ENCODE data around the gene SLC7A1.

Gene SLC7A1

DNA sequence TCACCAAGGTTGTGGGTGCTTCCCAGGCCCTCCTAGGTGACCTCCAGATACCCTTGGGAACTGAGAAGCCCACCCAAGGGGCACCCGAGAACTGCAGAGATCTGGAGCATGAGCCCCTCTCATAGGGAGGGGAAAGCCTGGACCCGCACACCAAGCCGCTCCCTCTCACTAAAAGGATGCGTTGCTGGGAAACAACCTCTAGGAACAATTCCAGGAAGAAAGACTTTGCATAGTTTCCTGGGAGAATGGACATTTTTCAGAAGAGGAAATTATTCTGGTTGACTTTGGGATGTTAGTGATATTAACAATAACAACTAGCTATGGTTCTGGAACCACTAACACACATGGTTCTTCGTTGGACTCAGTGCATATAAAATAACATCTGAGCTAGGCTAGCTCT lies 64.6 kb downstream of the SLC7A1 start:
- no peak for DNase-seq (ENCODE audit: low read depth)

DNA sequence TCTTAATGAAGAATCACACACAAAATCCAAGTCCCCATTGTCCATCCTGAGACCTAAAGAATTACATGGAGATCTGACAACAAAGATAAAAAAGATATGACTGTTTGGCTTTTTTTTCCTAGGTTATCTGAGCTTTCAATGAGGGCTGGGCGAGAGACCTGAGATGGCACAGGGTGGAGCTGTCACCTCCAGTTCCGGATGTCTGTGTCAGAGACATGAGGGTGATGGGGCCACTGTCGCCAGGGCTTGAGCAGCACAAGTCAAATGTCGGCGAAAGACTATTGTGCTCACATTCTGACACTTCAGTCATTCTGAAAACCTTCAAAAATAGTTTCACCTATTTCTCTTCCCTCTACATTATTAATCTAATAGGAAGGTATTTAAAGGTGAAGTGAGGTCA lies 65.7 kb downstream of the SLC7A1 start:
- no peak for DNase-seq (ENCODE audit: low read depth)

DNA sequence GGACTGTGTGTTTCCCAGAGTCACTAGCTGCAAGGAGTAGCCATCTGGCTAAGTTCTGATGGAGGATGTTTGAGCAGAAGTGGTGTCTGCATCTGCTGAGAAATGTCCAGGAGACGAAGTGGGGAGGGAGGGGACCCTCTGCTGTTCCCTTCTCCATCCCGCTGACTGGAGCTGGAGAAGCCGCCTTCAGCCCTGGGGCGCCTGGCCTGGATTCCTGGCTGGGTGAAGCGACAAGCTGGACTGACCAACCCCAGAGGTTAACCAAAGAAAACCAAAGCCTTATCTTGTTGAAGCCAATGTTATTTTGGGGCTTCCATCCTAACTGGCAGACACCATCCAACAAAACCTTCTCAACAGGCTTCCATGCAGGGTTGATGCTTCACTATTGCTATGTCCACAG lies 67.6 kb downstream of the SLC7A1 start:
- no peak for DNase-seq (ENCODE audit: low read depth)

DNA sequence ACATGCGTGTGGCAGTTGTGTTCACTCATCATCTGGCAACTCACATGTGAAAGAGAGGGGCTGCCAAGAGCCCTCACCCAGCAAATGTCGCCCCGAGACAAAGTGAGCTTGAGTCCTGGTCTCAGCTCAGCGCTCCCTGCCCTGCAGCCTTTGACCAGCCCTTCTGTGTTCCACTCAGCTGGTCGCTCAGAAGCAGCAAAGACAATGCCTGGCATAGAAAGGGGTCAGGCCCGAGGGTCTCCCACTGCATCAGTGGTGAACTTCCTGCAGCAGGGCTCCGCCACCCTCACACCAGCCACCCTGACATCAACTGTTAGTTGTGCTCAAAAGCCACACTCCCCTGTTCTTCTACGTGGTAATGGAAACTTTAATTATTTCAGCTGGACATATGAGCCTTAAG lies 68.0 kb downstream of the SLC7A1 start:
- no peak for DNase-seq (ENCODE audit: low read depth)

DNA sequence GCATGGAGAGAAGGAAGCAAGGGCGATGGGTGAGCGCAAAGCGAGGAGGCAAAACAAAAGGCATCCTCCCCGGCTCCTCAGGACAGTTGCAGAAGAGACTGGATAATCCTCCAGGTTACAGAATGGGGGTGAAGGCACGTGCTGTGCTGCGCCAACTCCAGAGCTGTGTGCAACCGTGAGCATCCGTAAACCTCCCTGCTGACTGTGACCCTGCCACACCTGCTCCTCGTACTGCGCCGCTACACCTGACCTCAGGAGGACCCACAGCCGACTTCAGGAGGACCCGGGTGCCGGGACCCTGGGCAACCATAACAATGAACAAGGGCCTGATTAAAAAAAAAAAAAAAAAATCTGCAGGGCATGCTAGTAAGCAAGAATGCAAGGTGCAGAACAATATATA lies 68.7 kb downstream of the SLC7A1 start:
- DNase-seq (ENCODE audit: low read depth) = no peak

DNA sequence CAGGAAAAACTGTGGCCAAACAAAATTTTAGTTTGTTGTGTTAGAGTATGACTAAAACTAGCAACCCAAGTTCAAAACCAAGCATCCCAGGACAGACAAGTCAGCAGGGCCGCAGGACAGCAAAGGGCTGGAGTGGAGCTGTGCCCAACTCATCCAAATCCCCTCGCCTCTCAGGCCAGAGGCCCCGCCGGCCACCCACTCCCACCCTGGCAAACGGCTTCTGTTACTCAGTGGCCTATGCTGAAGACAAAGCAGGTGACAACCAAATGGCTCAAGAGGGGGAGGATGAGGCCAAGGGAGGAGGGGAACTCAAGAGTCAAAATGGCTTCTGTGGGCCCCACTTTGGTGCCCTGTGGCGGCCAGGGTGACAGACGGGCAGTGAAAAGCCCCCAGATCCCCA lies 69.7 kb downstream of the SLC7A1 start:
- no peak for DNase-seq (ENCODE audit: low read depth)

DNA sequence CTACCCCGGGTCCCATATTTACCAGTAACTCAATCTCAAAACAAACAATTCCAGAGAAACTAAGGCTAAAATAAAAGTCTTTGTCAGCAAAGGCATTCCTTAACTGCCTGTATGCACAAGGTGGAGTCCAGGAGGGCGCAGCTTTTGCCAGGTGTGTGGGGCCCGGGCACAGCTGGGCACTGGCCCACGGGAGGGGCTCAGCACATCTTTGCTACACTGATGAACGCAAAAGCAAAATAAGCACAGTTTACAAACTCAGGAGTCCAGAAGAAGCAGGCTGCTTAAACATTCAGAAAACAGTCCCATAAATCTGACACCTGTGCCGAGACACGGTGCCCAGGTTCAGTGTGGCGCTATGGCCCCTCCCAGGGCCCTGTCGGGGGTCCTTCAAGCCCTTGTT lies 70.8 kb downstream of the SLC7A1 start:
- DNase-seq (ENCODE audit: low read depth) = no peak

DNA sequence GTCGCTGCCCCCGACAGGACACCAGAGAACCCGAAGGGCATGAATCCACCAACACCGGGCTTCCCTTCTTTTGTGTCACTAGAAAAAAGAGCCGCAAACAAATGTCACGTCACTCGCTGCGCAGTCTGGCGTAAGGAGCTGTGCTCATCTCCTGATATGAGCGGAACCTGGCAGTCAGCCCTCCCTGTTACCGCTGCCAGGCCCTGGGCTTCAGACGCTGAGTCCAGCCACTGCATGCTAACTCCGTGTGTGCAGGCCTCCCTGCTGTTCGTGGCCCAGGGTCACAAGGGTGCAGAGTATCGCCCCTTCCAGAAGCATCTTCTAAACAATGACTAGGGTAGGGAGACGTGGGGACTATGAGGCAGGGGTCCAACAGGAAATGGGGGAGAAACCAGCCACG lies 71.3 kb downstream of the SLC7A1 start:
- DNase-seq (ENCODE audit: low read depth) = no peak

DNA sequence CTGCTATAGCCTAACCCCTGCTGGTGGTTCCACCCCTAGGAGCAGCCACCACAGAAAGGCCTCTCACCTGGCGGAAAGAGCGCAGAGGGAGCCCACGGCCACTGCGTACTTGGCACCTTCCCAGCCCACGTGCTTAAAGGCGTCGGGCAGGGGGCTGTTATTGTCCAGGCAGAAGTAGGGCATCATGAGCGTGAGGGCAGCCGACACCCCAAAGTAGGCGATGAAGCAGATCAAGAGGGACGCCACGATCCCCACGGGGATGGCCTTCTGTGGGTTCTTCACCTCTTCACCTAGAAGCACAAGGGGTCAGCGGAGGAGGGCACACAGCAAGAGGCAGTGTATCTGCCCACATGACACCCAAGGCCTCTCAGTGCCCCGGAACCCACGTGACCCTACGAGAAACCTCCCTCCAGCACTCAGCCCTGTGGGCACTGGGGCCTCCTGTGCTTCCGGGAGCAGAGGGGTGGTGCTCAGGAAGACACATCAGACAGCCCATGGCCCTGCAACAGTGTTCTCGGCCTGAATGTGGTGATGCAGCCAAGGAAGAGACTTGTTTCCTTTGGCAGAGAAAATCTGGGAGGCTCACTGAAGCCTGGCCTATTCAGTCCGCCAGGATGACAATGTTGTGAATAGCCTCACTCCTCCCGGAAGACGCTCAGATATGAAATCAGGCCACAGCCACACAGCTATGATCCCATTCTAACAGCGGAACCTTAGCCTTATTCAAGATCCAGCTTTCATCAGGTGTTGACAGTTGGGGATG lies 72.1 kb downstream of the SLC7A1 start:
- DNase-seq (ENCODE audit: low read depth) = no peak

DNA sequence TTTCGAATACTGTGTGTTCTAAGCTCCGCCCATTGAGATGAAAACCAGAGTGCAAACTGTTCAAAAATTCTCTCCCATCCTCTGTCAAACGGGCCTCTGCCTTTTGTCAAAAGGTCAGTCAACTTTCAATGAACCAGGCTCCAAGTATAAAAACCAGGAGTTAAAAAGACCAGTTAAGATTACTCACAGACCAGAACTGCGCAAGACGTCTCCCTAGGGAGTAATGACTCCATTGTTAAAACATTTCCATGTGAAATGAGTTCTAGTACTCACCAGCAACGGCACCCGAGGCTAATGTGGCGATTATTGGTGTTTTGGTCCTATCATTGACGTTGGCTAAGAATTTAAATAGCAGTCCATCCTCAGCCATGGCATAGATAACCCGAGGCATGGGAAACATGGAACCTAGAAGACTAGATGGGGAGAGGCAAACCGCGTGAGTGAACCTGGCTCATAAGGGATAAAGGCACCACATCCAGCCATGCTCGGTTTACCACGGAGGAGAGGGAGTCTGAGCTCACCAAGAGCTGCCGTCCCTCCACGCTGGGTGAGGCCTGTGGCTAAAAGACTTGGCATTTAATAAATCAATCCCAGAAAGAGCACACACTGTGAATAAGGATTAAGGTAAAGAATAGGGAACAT lies 73.3 kb downstream of the SLC7A1 start:
- DNase-seq (ENCODE audit: low read depth) = peak; percentile 97

DNA sequence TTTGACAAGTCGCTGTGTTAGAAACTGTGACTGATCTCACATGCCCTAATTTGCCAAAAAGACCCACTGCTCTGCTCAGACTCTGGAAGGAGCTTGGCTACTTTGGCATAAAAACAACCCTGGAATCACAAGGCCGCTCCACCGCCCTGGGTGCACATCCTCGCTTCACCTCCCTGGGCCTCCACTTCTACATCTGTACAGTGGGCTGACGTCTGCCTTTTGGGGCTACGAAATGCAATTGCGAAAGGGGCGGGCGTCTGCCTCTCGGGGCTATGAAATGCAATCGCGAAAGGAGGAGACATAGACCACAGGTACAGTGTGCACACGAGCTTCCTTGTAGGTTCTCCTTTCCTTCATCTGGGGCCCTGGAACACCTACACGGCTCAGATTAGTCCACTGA lies 74.2 kb downstream of the SLC7A1 start:
- DNase-seq (ENCODE audit: low read depth) = no peak

DNA sequence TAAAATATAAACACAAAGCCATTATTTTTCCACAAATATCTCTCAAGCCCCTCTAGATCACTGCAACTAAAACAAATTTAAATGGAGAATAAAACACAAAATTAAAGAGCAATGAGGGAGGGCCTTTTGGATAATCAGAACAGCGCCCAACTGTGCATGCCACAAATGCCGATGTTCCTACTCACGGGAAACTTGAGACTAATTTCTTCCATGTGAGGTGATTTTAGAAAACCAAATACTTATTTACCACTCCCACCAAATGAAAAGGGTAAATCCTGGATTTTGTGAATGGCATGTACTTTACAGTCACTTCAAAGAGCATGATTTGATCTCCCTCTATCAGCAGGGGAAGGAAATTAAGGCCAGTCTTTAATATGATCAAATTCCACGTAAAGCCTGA lies 74.8 kb downstream of the SLC7A1 start:
- DNase-seq (ENCODE audit: low read depth) = peak; percentile 76

DNA sequence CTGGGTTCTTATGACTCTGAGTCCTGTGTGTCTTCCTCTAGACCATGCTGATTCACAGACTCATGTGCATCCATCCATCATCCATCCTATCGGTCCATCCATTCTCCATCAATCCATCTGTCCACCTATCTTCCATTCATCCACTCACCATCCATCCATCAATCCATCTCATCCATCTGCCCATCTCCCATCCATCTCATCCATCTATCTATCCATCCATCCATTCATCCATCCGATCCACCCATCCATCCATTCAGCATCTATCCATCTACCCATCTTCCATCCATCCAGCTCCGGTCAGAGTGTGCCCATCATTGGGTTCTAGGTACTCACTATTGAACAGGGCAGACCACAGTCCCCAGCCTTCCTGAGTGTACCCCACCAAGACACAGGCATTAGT lies 75.6 kb downstream of the SLC7A1 start:
- no peak for DNase-seq (ENCODE audit: low read depth)

DNA sequence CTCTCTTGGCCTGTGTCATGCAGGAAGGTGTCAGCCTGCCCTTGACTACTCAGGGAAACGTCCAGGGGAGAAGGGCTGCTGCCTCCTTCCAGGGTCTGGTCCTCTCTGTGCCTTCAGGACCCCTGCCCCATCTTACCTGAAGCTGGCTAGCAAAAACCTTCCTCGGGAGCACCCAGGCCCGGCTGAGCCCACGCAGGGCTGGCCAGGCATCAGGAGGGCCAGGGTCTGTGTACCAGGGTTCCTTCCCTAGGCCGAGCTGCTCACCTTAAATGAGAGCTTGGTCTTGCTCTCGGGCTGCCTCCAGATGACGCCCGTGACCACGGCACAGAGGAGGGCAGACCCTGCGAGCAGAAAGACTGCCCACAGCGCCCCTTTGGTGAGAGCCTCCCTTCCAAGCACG lies 78.6 kb downstream of the SLC7A1 start:
- no peak for DNase-seq (ENCODE audit: low read depth)

DNA sequence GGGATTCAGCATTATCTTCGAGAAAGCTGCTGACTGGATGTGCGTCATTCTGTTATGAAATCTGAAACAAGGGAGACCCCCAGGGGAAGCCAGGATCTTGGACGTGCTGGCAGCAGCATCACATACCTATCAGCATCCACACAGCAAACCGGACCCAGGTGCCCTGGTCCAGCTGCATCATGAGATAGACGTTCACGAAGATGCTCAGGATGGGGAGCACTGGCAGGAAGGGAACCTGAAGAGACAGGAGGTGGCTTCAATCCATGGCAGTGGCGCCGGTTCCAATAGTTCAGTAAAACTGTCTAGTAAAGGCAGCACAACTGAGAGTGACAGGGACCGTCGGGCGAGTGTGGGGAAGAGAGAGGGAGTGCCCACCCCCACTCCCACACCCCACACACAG lies 79.5 kb downstream of the SLC7A1 start:
- DNase-seq (ENCODE audit: low read depth) = no peak

DNA sequence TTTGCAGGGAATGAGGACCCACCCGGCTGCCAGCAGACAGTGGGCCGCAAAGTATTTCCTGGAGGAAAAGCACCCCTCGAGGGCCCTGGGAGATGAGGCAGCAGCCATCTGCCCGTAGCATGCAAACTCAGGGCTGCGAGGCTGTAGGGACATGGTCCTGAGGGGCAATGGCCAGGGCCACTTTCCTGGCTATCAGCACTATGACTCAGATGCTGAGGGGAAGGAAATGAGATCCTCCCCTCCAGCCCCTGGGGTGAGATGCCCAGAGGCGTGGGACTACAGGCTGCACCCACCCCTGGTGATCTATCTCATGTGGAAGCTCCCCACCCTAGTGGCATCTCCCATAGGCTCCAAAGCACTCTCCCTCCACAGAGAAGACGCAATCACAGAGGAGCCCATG lies 80.1 kb downstream of the SLC7A1 start:
- no peak for DNase-seq (ENCODE audit: low read depth)

DNA sequence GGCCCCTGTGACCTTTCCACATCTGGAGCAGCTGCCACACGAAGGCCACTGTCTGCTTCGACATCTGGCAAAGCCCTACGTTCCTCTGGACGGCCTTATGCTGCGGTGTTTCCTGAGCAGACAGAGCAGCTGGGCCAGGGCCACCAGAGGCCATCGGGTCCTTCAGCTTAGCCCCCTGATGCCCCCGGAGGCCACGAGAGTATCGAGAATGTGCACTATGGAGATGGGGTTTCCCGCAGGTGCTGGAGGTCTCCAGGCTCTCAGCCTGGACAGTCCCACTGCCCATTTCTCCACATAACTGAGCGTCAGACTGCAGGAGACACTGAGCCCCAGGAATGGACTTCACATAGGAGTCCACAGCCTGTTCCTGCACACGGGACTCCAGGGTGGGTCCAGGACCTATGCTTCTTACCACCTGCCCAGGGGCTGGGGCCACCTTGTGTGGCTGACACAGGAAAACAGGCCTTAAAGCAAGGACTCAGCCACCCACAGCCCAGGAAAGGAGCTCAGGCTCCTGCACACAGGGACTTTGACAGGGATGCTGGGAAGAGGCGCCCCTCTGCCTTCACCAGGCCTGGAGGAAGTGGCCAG lies 80.7 kb downstream of the SLC7A1 start:
- no peak for DNase-seq (ENCODE audit: low read depth)

DNA sequence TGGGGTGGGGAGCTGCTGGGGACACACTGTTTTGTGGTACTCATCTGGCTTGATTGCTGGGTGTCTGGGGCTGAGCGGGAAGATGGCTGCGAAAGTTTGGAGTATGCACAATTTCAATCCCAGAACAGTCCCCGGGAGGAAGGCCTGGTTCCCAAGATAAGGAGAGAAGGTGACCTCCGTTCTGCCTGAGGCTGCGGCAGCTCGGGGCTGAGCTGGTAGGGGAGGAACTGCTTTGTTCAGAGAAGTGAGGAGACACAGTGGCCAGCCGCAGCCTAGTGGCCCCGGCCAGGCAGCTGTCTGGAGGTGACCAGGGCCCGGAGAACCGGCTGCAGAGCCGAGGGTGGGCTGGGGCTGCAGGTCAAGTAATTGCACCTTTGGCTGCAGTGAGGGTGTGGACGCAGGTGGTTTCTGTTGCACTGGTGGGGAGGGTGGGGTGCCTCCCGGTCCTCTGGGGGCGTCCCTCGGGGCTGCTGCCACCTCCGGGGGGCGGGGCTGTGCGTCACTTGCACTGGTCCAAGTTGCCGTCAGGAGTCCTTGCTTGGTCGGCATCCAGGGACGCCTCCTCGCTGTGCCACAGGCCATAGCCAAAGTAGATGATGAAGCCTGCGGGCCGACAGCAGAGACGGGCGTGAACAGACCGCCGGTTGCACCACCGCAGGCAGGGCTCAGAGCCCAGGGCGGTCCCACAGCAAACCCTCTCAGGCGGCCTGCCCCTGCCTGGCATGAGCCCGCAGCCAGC lies 81.3 kb downstream of the SLC7A1 start:
- no peak for DNase-seq (ENCODE audit: low read depth)

DNA sequence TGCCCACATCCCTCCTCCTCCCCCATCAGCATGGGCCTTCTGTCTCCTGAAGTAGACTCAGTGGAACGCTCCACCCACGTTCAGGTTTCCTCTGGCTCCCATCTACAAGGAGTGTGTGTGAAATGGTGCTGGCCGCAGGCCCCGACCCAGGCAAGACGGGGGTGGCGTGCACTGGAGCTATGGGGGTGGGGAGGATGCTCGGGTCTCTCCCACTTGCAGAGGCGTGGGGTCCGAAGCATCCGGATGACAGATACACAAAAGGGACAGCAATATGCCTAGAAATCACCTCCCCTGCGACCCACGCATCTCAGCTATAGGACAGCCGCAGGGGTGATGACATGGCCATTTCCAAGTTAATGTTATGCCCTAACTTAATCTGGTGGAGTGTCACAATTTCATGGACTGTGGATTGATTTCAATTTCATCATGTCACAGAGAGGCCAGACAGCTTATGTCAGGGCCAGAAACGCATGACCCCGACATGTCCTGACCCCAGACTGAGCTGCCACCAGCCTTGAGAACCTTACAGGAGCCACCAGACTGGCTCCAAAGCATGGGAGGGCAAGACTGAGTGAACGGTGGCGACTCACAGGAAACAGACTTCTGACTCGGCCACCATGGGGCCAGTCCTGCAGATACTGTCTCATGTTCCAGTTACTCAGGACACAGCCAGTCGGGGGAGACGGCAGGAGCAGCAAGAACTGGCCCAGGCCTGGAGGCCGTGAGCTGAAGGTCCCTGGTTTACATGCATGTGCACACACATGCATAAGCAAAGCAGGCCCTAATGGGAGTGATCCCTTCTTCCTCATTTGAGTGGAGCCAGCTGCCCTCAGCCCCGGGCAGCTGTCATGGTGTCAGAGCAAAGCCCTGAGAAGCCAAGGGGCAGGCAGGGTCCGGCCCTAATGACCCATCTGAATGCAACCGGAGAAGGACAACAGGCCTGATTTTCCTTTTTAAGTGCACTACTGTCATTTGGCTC lies 82.2 kb downstream of the SLC7A1 start:
- no peak for DNase-seq (ENCODE audit: low read depth)

DNA sequence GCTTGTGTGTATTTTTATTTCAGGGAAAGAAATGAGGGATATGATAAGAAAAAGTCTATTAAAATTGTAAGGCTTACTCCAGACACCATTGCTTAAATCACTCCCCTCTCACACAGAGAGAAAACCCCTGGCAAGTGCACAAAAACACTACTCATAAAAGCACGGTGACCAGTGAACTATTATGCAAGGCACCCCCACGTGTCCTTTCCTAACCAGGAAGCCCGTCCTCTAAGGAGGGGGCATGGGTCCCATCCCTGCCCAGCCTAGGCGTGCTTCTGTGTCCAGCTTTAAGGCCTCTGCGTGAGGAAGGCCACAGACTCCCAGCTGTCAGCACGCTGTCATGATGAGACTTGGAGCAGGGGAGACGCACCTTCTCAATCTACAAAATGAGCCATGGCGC lies 83.5 kb downstream of the SLC7A1 start:
- peak; percentile 79 for DNase-seq (ENCODE audit: low read depth)

DNA sequence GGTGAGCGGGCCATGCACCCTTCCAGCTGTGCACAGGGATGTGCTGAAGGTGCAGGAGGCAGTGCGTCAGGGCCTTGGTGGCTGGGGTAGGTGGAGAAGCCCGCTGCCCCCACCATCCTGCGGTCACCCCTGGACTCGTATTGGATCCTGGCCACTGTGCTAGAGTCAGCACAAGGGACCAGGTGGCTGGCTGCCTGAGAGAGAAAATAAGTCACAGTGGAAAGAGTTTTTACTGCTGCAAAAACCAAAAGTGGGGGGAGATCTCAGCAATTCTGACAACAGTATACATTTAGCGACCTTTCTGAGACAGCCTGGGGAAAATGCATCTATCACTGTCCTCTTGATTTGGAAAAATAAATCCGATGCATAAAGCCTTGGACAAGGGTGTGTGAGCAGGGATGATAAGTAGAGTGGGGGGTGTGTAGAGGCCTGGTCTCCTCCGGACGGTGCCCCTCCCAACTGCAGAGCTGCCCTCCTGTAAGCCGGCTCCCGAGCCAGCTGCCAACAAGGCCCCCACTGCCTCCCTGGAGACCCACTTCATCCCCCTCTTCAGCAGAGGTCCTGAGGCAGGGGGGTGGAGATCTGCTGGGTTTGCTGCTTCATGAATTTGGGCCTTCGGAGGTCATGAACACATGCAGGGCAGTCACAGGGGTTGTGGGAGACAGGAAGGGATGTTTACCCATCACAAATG lies 84.2 kb downstream of the SLC7A1 start:
- no peak for DNase-seq (ENCODE audit: low read depth)

All from GM04504 (cell line).